GM13976 (cell line): ENCODE results near the gene CLSTN1.

Experiments used
- DNase-seq: peaks from one replicate; pipeline ENCODE4 v3.0.0; 2012; ENCODE audit warnings: low spot score
- in situ Hi-C: fragments of 300-500 bp; cut with MboI; formaldehyde crosslinking; loops from one replicate; pipeline ENCODE4 v1.12.0; 2022; ENCODE audit warnings: low sequenced_read_pairs, mixed read lengths, inconsistent platforms; ENCODE audit not compliant: unreplicated experiment
- TF ChIP-seq, protein P1 (sequence below): IDR thresholded peaks from 2 replicates; pipeline ENCODE4 v1.5.1; 2012; ENCODE audit warnings: borderline replicate concordance, mild to moderate bottlenecking; ENCODE audit not compliant: insufficient read depth; ENCODE audit errors: extremely low read depth, missing control alignments, control extremely low read depth

Gene CLSTN1

DNA sequence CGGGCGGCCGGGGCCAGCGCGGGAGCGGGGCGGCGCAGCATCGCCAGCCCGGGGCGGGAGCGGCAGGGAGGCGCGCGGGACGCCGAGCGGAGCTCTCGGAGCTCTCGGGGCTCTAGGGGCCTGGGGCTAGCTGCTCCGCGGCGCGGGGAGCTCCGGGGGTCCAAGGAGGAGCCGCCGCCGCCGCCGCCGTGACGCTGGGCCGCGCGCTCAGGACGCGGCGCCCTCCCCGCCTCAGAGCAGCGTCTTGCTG, 147 bp downstream of the CLSTN1 start:
- in situ Hi-C loops, result no loop called here
- no peak for DNase-seq
- TF ChIP-seq, protein P1, sequence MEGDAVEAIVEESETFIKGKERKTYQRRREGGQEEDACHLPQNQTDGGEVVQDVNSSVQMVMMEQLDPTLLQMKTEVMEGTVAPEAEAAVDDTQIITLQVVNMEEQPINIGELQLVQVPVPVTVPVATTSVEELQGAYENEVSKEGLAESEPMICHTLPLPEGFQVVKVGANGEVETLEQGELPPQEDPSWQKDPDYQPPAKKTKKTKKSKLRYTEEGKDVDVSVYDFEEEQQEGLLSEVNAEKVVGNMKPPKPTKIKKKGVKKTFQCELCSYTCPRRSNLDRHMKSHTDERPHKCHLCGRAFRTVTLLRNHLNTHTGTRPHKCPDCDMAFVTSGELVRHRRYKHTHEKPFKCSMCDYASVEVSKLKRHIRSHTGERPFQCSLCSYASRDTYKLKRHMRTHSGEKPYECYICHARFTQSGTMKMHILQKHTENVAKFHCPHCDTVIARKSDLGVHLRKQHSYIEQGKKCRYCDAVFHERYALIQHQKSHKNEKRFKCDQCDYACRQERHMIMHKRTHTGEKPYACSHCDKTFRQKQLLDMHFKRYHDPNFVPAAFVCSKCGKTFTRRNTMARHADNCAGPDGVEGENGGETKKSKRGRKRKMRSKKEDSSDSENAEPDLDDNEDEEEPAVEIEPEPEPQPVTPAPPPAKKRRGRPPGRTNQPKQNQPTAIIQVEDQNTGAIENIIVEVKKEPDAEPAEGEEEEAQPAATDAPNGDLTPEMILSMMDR, result no peak

DNA sequence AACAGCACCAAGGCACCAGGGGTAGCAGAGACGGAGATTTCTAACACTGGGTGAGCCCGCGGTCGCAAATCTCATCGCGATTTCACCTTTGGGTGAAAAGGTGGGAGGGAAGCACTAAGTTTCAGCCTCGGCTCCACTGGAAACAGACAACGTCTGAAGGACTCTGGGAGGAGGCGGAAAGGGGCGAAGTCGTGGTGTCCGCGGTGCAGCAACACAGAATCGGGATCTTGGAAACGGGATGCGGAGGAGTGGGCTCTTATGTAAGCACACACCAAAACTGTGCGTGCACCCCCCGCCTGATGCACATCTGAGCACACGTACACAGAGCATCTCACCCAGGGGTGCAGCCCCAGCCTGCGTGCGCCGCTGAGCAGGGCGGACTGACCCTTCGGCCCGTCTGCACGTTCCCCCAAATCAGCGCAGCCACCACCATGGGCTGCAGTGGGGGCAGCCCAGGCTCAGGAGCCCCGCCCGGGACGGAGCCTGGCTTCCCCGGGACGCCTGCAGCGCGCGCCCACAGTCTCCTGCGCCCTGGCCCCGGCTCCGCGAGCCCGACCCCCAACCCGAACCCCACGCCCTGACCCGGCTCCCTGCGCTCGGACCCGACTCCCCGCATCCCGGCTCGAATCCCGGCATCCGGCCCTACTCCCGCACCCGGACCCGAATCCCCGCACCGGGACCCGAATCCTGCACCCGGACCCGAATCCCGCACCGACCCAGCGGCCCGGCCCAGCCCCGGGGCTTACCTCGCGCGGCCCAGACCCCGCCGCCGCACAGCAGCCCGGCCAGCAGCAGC, 670 bp downstream of the CLSTN1 start:
- TF ChIP-seq, protein P1, result no peak
- in situ Hi-C loops, result no loop called here
- peak; percentile 53 for DNase-seq

DNA sequence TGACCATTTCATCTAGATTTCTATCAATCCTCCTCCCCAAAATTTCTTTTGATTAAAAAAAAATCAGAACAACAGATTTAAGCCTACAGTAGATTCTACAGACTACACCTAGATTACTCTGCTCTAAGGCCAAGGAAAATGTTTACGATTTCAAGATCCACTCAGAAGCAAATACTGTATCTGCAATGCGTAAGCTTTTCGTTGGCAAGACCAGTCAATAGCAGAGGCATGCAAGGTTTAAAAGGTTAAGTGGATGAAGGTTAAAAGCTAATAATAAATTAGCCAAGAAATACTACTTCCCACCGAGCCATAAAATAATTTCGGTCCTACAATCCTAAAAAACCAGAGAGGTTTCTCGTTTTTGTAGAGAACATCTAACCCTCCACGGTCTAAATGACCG, 1.3 kb downstream of the CLSTN1 start:
- in situ Hi-C loops, result no loop called here
- DNase-seq, result no peak
- TF ChIP-seq, protein P1, result no peak

DNA sequence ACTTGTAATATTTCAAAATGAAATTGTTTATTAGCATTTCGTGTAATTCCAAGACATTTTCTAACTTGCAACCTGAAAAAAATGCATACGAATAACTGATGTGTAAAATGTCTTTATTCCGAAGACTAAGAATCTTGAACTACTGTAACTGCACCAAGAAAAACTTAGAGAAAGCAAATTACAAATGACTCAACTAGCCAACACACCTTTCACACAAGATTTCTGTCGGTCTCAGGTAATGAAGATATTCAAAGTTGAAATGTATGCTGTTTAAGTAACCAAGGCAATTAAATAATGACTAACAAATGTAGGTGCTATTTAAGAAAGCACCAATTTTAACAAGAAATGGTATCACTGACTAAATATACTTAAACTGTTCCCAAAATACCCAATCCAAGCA, 2.1 kb downstream of the CLSTN1 start:
- in situ Hi-C loops, result no loop called here
- DNase-seq, result no peak
- TF ChIP-seq, protein P1, result no peak

DNA sequence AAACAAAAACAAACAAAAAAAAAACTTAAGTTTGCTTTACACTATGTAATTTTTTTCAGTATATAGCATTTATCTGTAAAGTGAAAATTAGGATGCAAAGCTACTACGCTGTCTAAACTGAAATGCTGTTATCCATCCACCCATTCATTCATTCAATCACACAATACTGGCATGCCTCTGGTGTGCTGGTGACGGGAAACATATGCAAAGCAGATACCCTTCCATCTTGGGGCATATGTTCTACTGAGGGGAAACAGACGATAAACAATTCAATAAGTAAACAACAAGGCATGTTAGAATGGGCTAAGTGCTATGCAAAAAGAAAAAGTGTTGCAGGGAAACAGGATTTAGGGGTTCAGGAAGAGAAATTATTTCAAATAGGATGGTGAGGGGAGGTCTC, 3.2 kb downstream of the CLSTN1 start:
- DNase-seq, result no peak
- TF ChIP-seq, protein P1, result no peak
- in situ Hi-C loops, result no loop called here

DNA sequence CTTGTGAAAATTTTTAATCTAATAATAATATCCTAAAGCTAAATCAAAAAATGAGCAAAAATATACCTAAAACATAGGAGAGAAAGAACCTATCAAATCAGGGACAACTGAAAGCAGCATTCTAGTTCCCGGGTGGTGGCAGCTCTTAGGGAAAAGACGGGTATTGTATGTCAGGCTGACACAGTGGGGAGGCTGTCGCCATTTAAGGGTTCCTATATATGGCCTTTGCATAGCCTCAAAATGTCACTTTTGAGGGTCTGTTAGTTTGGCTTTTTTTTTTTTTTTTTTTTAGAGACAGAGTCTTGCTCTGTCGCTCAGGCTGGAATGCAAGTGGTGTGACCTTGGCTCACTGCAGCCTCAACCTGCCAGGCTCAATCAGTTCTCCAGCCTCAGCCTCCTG, 6.0 kb downstream of the CLSTN1 start:
- TF ChIP-seq, protein P1, result no peak
- DNase-seq, result no peak
- in situ Hi-C loops, result no loop called here
